Activated CD8-positive, alpha-beta T cell treated with anti-CD3 and anti-CD28 coated beads for 36 hours (primary cell): ENCODE measurements around the gene DAPK3. TPM values are rescaled to one million over a fixed set of nuclear protein-coding genes. Genes with fewer than 3 reads are reported as not detected.

Experiments
- ATAC-seq: fragments of 200-7000 bp; cut with Tn5 transposase; one replicate; pipeline ENCODE4 v1.10.0; 2021; ENCODE audit warnings: mild to moderate bottlenecking, moderate library complexity
- CTCF ChIA-PET: fragments of 350-600 bp; sonication (Branson Sonifier 250); formaldehyde crosslinking; loops from one replicate; lab custom pipeline; 2021; ENCODE audit warnings: antibody characterized with exemption; lab: Charles Lee
- POLR2A ChIA-PET: fragments of 350-600 bp; sonication (Branson Sonifier 250); formaldehyde crosslinking; loops from one replicate; lab custom pipeline; 2021; ENCODE audit warnings: antibody characterized with exemption; lab: Charles Lee
- DNase-seq: peaks from one replicate; pipeline ENCODE4 v3.0.0-alpha.2; 2020
- H3K27ac Mint-ChIP-seq: one replicate; pipeline ENCODE4 v1.8.0; 2021; ENCODE audit warnings: mild to moderate bottlenecking, mixed read lengths
- H3K27me3 Mint-ChIP-seq: one replicate; pipeline ENCODE4 v1.8.0; 2021; ENCODE audit warnings: mixed read lengths
- H3K36me3 Mint-ChIP-seq: one replicate; pipeline ENCODE4 v1.8.0; 2021; ENCODE audit warnings: low read depth, mixed read lengths
- H3K4me1 Mint-ChIP-seq: one replicate; pipeline ENCODE4 v1.8.0; 2021; ENCODE audit warnings: low read depth, mixed read lengths
- H3K4me3 Mint-ChIP-seq: one replicate; pipeline ENCODE4 v1.8.0; 2021; ENCODE audit warnings: mild to moderate bottlenecking, moderate library complexity, mixed read lengths
- H3K9me3 Mint-ChIP-seq: one replicate; pipeline ENCODE4 v1.8.0; 2021; ENCODE audit warnings: mixed read lengths
- intact Hi-C: fragments of 100-400 bp; cut with micrococcal nuclease; formaldehyde crosslinking; loops from one replicate; pipeline ENCODE4 v1.10.0; 2022
- total RNA-seq, 2 experiments: library from RNA; stranded (reverse); gene quantifications; one replicate each; pipeline ENCODE4 v1.2.3, GENCODE V29; 2021
- TF ChIP-seq, protein P1 (sequence below): fragments of 200-600 bp; IDR thresholded peaks from one replicate; pipeline ENCODE4 v1.8.0; 2022; ENCODE audit warnings: antibody characterized with exemption, mild to moderate bottlenecking

DAPK3 gene
- total RNA-seq, 2 experiments from 2014 or later = 27.2 to 27.5 TPM

DNA sequence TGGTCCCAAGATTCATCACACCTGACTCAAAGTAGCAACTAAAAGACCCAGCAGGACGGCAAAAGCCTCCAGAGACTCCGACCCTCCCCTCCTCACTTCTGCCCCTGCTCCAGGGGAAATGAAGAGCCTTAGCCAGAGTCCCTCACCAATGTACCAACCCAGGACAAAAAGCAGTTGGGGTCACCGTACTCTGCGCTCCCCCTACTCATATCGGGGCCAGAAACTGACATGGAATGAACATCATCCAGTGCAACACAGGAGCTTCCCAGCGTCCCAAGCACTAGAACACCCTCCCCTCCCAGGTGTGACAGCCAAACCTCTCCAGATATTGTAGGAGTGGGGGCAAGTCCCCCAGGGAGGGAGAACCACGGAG is 12.6 kb upstream of the DAPK3 start:
- intact Hi-C loops = no loop called here

DNA sequence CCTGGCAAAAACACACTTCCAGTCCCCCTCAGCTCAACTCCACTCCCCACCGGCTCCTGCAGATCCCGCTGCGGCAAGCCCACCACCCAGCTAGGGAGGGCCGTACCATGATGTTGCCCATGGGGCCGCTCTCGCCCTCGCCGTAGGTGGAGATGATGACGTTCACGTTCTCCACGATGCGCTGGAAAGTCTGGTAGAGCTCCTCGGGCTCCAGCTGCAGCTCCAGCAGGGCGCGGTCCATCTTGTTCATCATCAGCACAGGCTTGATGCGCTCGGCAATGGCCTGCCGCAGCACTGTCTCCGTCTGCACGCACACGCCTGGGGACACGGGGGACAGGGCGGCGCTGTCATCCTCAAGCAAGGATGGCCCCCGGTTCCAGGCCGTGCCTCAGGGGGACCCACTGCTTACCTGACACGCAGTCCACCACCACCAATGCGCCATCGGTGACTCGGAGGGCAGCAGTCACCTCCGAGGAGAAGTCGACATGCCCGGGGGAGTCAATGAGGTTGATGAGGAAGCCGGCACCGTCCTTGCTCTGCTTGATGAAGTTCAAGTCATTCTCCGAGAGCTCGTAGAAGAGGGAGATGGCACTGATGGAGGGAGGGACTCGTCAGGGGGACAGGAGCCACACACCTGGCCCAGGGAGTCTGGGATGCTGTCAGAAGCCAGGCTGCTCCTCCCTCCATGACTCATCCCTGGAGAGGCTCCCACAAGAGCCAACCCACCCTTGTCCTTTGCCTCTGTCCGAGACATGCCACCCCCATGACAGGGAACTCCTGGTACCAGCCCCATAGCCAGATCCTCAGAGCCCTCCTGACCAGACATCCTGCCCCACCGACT is 12.0 kb upstream of the DAPK3 start:
- Mint-ChIP-seq H3K9me3 (no peaks in the 10 kb centered on the region), H3K27me3 (no peaks in the 10 kb centered on the region), H3K36me3 (peaks cover 66% of the 10 kb centered on the region), H3K27ac (peak overlapping the region; percentile 95), H3K4me3 (peak overlapping the region; percentile 94), H3K4me1 (peaks cover 53% of the 10 kb centered on the region)
- TF ChIP-seq, protein P1, sequence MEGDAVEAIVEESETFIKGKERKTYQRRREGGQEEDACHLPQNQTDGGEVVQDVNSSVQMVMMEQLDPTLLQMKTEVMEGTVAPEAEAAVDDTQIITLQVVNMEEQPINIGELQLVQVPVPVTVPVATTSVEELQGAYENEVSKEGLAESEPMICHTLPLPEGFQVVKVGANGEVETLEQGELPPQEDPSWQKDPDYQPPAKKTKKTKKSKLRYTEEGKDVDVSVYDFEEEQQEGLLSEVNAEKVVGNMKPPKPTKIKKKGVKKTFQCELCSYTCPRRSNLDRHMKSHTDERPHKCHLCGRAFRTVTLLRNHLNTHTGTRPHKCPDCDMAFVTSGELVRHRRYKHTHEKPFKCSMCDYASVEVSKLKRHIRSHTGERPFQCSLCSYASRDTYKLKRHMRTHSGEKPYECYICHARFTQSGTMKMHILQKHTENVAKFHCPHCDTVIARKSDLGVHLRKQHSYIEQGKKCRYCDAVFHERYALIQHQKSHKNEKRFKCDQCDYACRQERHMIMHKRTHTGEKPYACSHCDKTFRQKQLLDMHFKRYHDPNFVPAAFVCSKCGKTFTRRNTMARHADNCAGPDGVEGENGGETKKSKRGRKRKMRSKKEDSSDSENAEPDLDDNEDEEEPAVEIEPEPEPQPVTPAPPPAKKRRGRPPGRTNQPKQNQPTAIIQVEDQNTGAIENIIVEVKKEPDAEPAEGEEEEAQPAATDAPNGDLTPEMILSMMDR = no peak
- ATAC-seq (no peak), DNase-seq (no peak)
- ChIA-PET CTCF (interaction anchor here (1.1 kb wide), 1 partner anchor 157 kb away, joined by 3 read pairs; no protein-coding TSS in a partner anchor), POLR2A (interaction anchor here (0.5 to 7.8 kb wide), 13 partner anchors 7 to 221 kb away, joined by 3 to 131 read pairs (median 5); partner anchors contain the start of genes APBA3, DAPK3, MRPL54 and PIAS4)
- intact Hi-C loops = no loop called here

More for the DNA sequence above, 12.6 kb upstream of the DAPK3 start:
- H3K36me3 Mint-ChIP-seq = peaks cover 62% of the 10 kb centered on the region
- DNase-seq (no peak), ATAC-seq (no peak)
- H3K27me3 Mint-ChIP-seq = no peaks in the 10 kb centered on the region
- H3K9me3 Mint-ChIP-seq = no peaks in the 10 kb centered on the region
- peak overlapping the region; percentile 95 for H3K27ac Mint-ChIP-seq
- TF ChIP-seq, protein P1 = no peak
- peaks cover 49% of the 10 kb centered on the region for H3K4me1 Mint-ChIP-seq
- peak overlapping the region; percentile 94 for H3K4me3 Mint-ChIP-seq
- ChIA-PET POLR2A (interaction anchor here (0.6 to 7.8 kb wide), 13 partner anchors 8 to 264 kb away, joined by 3 to 131 read pairs (median 5); partner anchors contain the start of genes APBA3, DAPK3, MRPL54 and PIAS4), CTCF (interaction anchor here (1.1 kb wide), 1 partner anchor 156 kb away, joined by 3 read pairs; no protein-coding TSS in a partner anchor)

DNA sequence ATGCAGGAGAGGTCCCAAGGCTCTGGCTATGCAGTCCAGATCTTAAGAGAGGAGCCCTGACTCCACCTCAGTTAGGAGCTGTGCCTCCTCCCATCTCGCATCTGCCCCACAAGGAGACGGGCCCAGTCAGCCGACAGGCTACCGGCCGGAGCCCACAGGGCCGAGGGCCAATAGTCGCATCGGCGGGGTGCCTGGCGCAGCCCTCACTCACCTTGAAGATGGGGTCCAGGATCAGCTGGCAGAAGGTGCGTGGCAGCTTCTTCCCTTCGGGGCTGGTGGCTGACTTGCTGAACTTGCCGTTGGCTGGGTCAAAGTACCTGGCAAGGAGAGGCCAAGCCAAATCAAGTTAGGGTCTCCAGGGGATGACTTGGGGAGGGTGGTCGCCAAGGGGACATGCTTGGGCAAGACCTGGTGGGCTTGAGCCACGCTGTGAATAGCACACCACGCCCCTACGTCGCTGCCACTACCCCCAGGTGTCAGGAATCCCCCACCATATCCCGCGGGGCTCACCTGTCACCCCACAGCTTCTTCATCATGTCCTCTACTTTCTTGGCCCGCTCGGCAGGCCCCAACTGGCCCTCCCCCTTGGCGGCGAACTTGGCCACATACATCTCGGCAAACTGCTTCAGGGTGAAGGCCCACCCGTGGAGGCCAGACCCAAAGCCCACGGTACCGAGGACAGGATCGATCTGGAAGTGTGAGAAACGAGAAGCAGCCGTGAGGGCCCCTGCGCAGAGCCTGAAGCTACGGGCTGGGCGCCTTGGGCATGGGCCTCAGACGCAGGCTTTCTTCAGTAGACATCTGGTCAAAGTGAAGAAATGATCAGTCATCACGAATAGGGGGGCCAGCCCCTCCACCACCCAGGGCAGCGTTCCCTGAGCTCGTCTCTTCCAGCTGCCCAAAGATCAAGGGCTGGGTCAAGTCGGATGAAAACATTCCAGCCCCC is 11.1 kb upstream of the DAPK3 start:
- ChIA-PET POLR2A (interaction anchor here (0.5 to 7.8 kb wide), 6 partner anchors 10 to 203 kb away, joined by 3 to 131 read pairs (median 3); partner anchors contain the start of genes DAPK3 and PIAS4), CTCF (no interaction called here)
- TF ChIP-seq, protein P1 = no peak
- H3K9me3 Mint-ChIP-seq = no peaks in the 10 kb centered on the region
- peaks cover 75% of the 10 kb centered on the region for H3K36me3 Mint-ChIP-seq
- no peaks in the 10 kb centered on the region for H3K27me3 Mint-ChIP-seq
- ATAC-seq (no peak), DNase-seq (no peak)
- intact Hi-C loops = no loop called here
- peaks cover 49% of the 10 kb centered on the region for H3K4me1 Mint-ChIP-seq
- H3K4me3 Mint-ChIP-seq = peak overlapping the region; percentile 94
- H3K27ac Mint-ChIP-seq = peak overlapping the region; percentile 95

DNA sequence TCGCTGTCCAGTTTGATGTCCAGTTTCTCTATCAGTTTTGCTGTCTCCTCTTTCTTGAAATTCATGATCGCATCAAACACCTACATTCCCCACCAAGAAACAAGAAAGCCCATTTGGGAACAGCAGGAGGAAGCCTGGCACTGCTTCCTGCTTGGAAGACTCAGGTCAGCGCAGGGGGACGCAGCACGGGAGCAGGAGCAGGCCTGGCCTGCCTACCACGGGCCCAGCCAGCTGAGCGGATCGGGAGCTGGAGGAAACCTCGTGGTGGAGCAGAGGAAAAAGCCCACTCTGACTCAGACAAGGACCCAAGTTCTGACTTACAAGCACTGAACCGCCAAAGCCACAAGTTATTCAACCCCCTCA is 10.5 kb upstream of the DAPK3 start:
- POLR2A ChIA-PET = interaction anchor here (1.9 to 7.8 kb wide), 2 partner anchors 10 to 12 kb away, joined by 8 to 131 read pairs; partner anchors contain the start of gene DAPK3
- no peaks in the 10 kb centered on the region for H3K9me3 Mint-ChIP-seq
- peaks cover 44% of the 10 kb centered on the region for H3K4me1 Mint-ChIP-seq
- CTCF ChIA-PET = no interaction called here
- no peak for ATAC-seq
- H3K27me3 Mint-ChIP-seq = no peaks in the 10 kb centered on the region
- TF ChIP-seq, protein P1 = no peak
- peak overlapping the region; percentile 24 for H3K4me3 Mint-ChIP-seq
- intact Hi-C loops = no loop called here
- peak overlapping the region; percentile 55 for H3K27ac Mint-ChIP-seq
- no peak for DNase-seq
- H3K36me3 Mint-ChIP-seq = peaks cover 79% of the 10 kb centered on the region
